H9 (cell line): Measurements from ENCODE around the gene CDK5R1. TPM values are rescaled to one million over a fixed set of nuclear protein-coding genes. Genes with fewer than 3 reads are reported as not detected.

ENCODE experiments used
- DNase-seq: peaks from one replicate; pipeline ENCODE4 v3.0.0-alpha.2; 2017
- H2AFZ ChIP-seq: one replicate; pipeline ENCODE4 v1.6.1; 2013; ENCODE audit warnings: mild to moderate bottlenecking, low read length, control low read depth, moderate library complexity
- H2AK5ac ChIP-seq: 2 replicates; pipeline ENCODE4 v1.6.1; 2013; ENCODE audit warnings: low read length, control low read depth, mixed read lengths; ENCODE audit not compliant: insufficient read length
- H2BK120ac ChIP-seq: one replicate; pipeline ENCODE4 v1.6.1; 2013; ENCODE audit warnings: low read depth, mild to moderate bottlenecking, low read length, control low read depth, inconsistent platforms; ENCODE audit not compliant: poor library complexity, severe bottlenecking
- H2BK12ac ChIP-seq: 2 replicates; pipeline ENCODE4 v1.6.1; 2013; ENCODE audit warnings: low read length, control low read depth, mixed read lengths, low read depth; ENCODE audit not compliant: insufficient read length
- H2BK15ac ChIP-seq: 2 replicates; pipeline ENCODE4 v1.6.1; 2013; ENCODE audit warnings: low read depth, low read length, control low read depth
- H2BK20ac ChIP-seq: one replicate; pipeline ENCODE4 v1.6.1; 2013; ENCODE audit warnings: low read depth, mild to moderate bottlenecking, low read length, control low read depth, inconsistent platforms; ENCODE audit not compliant: poor library complexity, severe bottlenecking
- H2BK5ac ChIP-seq: 2 replicates; pipeline ENCODE4 v1.6.1; 2013; ENCODE audit warnings: low read length, control low read depth, mixed read lengths; ENCODE audit not compliant: insufficient read length
- H3K14ac ChIP-seq: 2 replicates; pipeline ENCODE4 v1.6.1; 2013; ENCODE audit warnings: low read length, control low read depth; ENCODE audit not compliant: insufficient read depth
- H3K18ac ChIP-seq: 2 replicates; pipeline ENCODE4 v1.6.1; 2013; ENCODE audit warnings: low read depth, mild to moderate bottlenecking, mixed read lengths, low read length, control low read depth; ENCODE audit not compliant: insufficient read length
- H3K23ac ChIP-seq: 2 replicates; pipeline ENCODE4 v1.6.1; 2013; ENCODE audit warnings: low read length, control low read depth, mixed read lengths, low read depth; ENCODE audit not compliant: insufficient read length
- H3K23me2 ChIP-seq: 2 replicates; pipeline ENCODE4 v1.6.1; 2013; ENCODE audit warnings: low read depth, mild to moderate bottlenecking, mixed read lengths, low read length, control low read depth; ENCODE audit not compliant: insufficient read length, poor library complexity, severe bottlenecking
- H3K27ac ChIP-seq: 2 replicates; pipeline ENCODE4 v1.5.1; 2013; ENCODE audit warnings: low read length, control low read depth, mixed read lengths, low read depth; ENCODE audit not compliant: insufficient read length
- H3K27me3 ChIP-seq: 2 replicates; pipeline ENCODE4 v1.6.1; 2013; ENCODE audit warnings: low read length, control low read depth, inconsistent platforms; ENCODE audit not compliant: insufficient read depth
- H3K4ac ChIP-seq: 2 replicates; pipeline ENCODE4 v1.6.1; 2013; ENCODE audit warnings: low read depth, mild to moderate bottlenecking, control low read depth, inconsistent platforms, low read length, moderate library complexity
- H3K4me1 ChIP-seq: 2 replicates; pipeline ENCODE4 v1.6.1; 2013; ENCODE audit warnings: low read length, control low read depth, inconsistent platforms; ENCODE audit not compliant: insufficient read depth
- H3K4me2 ChIP-seq: 2 replicates; pipeline ENCODE4 v1.6.1; 2013; ENCODE audit warnings: low read length, control low read depth, mixed read lengths; ENCODE audit not compliant: insufficient read length, insufficient read depth
- H3K56ac ChIP-seq: 2 replicates; pipeline ENCODE4 v1.6.1; 2013; ENCODE audit warnings: low read depth, mild to moderate bottlenecking, mixed read lengths, low read length, control low read depth; ENCODE audit not compliant: insufficient read length
- H3K79me1 ChIP-seq: 2 replicates; pipeline ENCODE4 v1.6.1; 2013; ENCODE audit warnings: low read depth, mild to moderate bottlenecking, moderate library complexity, low read length, control low read depth, inconsistent platforms; ENCODE audit not compliant: insufficient read depth, poor library complexity, severe bottlenecking
- H3K79me2 ChIP-seq: 2 replicates; pipeline ENCODE4 v1.6.1; 2013; ENCODE audit warnings: low read length, control low read depth, inconsistent platforms; ENCODE audit not compliant: insufficient read depth
- H3K9ac ChIP-seq: 2 replicates; pipeline ENCODE4 v1.6.1; 2013; ENCODE audit warnings: low read length, control low read depth, mixed read lengths; ENCODE audit not compliant: insufficient read length; ENCODE audit errors: extremely low read depth
- H3K9me3 ChIP-seq: one replicate; pipeline ENCODE4 v1.6.1; 2013; ENCODE audit warnings: low read depth, low read length, inconsistent platforms; ENCODE audit not compliant: control insufficient read depth
- H3T11ph ChIP-seq: one replicate; pipeline ENCODE4 v1.6.1; 2013; ENCODE audit warnings: mild to moderate bottlenecking, low read length, control low read depth, inconsistent platforms
- H4K20me1 ChIP-seq: one replicate; pipeline ENCODE4 v1.6.1; 2013; ENCODE audit not compliant: control insufficient read depth, insufficient read length, insufficient read depth
- H4K5ac ChIP-seq: 2 replicates; pipeline ENCODE4 v1.6.1; 2013; ENCODE audit warnings: low read depth, mild to moderate bottlenecking, mixed read lengths, low read length, control low read depth; ENCODE audit not compliant: insufficient read length
- H4K8ac ChIP-seq: replicated peaks from 2 replicates; pipeline ENCODE4 v1.6.1; 2013; ENCODE audit warnings: low read length, control low read depth, mixed read lengths, low read depth; ENCODE audit not compliant: insufficient read length
- H4K91ac ChIP-seq: 2 replicates; pipeline ENCODE4 v1.6.1; 2013; ENCODE audit warnings: low read depth, mild to moderate bottlenecking, moderate library complexity, mixed read lengths, low read length, control low read depth; ENCODE audit not compliant: insufficient read length
- H3K27ac Mint-ChIP-seq, 3 experiments: 2 replicates in 2 of 3; 3 replicates in 1 of 3; pipeline ENCODE4 v1.8.0; 2020 to 2021; ENCODE audit warnings: mixed read lengths in 3 of 3, mild to moderate bottlenecking in 1 of 3, moderate library complexity in 1 of 3
- H3K27me3 Mint-ChIP-seq: 2 replicates; pipeline ENCODE4 v1.8.0; 2021; ENCODE audit warnings: low read depth, mild to moderate bottlenecking, moderate library complexity, mixed read lengths
- H3K36me3 Mint-ChIP-seq, 3 experiments: 2 replicates in 2 of 3; 3 replicates in 1 of 3; pipeline ENCODE4 v1.8.0; 2020 to 2021; ENCODE audit warnings: low read depth in 3 of 3, mixed read lengths in 3 of 3; ENCODE audit not compliant: insufficient read depth in 1 of 3
- H3K4me1 Mint-ChIP-seq, 2 experiments: 2 replicates each; pipeline ENCODE4 v1.8.0; 2020; ENCODE audit warnings: mixed read lengths in 2 of 2
- H3K4me3 Mint-ChIP-seq, 2 experiments: 2 replicates in 1 of 2; 3 replicates in 1 of 2; pipeline ENCODE4 v1.8.0; 2020 to 2021; ENCODE audit warnings: mild to moderate bottlenecking in 2 of 2, mixed read lengths in 2 of 2, moderate library complexity in 1 of 2
- H3K9me3 Mint-ChIP-seq, 2 experiments: 2 replicates in 1 of 2; 3 replicates in 1 of 2; pipeline ENCODE4 v1.8.0; 2020; ENCODE audit warnings: mild to moderate bottlenecking in 2 of 2, mixed read lengths in 2 of 2, moderate library complexity in 1 of 2
- WGBS: extraction: QIAGEN DNeasy Blood & Tissue Kit; methylation state at CpG from one replicate; pipeline ENCODE4 v1.1.7; 2013; ENCODE audit warnings: missing lambda C conversion rate, low lambda C conversion rate, mixed read lengths; ENCODE audit not compliant: insufficient read length; ENCODE audit errors: extremely low coverage; 5-methylcytosine and 5-hydroxymethylcytosine counted together
- total RNA-seq: library from RNA; stranded (reverse); gene quantifications from 2 replicates; pipeline ENCODE4 v1.2.1, GENCODE V29; 2021
- TF ChIP-seq, protein P1 (sequence below): fragments of 200-600 bp; sonication (generic); conservative IDR thresholded peaks from 3 replicates; pipeline ENCODE4 v1.8.0; 2021; ENCODE audit warnings: antibody characterized with exemption, mild to moderate bottlenecking

The CDK5R1 gene
- total RNA-seq, 1 experiment from 2014 or later, result 11.4 TPM

DNA sequence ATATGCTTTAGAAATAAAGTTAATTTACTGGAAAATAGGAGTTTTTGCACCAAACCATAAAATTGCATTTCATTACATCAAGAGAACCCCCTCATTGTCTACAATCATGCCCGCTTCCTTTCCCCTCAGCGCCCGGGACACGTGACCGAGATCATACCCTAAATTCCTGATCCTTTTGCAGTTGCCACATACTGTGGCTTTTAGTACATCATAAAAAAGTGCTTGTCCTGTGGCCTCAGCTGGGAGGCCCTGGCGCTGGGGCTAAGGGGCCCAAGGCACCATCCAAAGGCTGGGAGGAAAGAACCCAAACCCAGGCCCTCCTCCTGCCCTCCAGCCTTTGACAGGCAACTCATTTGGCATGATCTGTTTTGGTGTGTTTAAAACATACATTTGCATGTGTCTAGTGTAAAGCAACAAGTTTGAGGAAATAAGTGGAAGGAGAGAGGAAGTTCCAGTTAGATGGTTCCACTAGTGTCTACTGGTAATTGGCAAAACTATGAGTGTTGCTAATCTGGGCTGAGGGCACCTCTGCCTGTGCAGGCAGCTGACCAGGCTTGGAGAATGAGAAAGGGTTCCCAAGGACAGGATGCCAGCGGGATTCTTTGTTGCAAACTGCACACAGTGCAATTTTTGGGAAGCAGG, 6.0 kb downstream of the CDK5R1 start:
- H3K27me3 ChIP-seq, result no peaks in the 10 kb centered on the region
- no peak overlapping the region for H3K4me2 ChIP-seq
- H3K14ac ChIP-seq, result no peak overlapping the region
- H2AFZ ChIP-seq, result no peak overlapping the region
- H3K4me1 ChIP-seq, result peaks cover 5% of the 10 kb centered on the region; the same call in 1 of the 2 replicates
- H3K4ac ChIP-seq, result no peak overlapping the region
- H3K18ac ChIP-seq, result no peak overlapping the region
- no peak overlapping the region for H2BK20ac ChIP-seq
- H3K9ac ChIP-seq, result no peak overlapping the region
- no peaks in the 10 kb centered on the region for H3K79me2 ChIP-seq
- Mint-ChIP-seq H3K9me3 (no peaks in the 10 kb centered on the region), H3K4me3 (no peak overlapping the region), H3K27me3 (no peaks in the 10 kb centered on the region; the same call in 1 of the 2 replicates), H3K36me3 (peaks cover 14 to 25% (median 23%) of the 10 kb centered on the region in 3 experiments), H3K4me1 (peaks cover 39 to 51% of the 10 kb centered on the region in 2 experiments), H3K27ac (peak overlapping the region in 1 of 3 experiments; percentile 50; a peak in 2 of 7 replicates)
- H2AK5ac ChIP-seq, result no peak overlapping the region
- H2BK12ac ChIP-seq, result no peak overlapping the region
- no peak for DNase-seq
- H4K5ac ChIP-seq, result no peak overlapping the region
- H3T11ph ChIP-seq, result no peak overlapping the region
- H4K8ac ChIP-seq, result no peak overlapping the region
- H3K27ac ChIP-seq, result no peak overlapping the region
- H2BK15ac ChIP-seq, result no peak overlapping the region
- no CpG with 5 or more reads among the region's 7 CpGs for WGBS
- no peaks in the 10 kb centered on the region for H4K20me1 ChIP-seq
- H2BK120ac ChIP-seq, result no peak overlapping the region
- no peaks in the 10 kb centered on the region for H3K9me3 ChIP-seq
- peaks cover 4% of the 10 kb centered on the region for H3K23me2 ChIP-seq
- peaks cover 3% of the 10 kb centered on the region for H3K79me1 ChIP-seq
- TF ChIP-seq, protein P1, sequence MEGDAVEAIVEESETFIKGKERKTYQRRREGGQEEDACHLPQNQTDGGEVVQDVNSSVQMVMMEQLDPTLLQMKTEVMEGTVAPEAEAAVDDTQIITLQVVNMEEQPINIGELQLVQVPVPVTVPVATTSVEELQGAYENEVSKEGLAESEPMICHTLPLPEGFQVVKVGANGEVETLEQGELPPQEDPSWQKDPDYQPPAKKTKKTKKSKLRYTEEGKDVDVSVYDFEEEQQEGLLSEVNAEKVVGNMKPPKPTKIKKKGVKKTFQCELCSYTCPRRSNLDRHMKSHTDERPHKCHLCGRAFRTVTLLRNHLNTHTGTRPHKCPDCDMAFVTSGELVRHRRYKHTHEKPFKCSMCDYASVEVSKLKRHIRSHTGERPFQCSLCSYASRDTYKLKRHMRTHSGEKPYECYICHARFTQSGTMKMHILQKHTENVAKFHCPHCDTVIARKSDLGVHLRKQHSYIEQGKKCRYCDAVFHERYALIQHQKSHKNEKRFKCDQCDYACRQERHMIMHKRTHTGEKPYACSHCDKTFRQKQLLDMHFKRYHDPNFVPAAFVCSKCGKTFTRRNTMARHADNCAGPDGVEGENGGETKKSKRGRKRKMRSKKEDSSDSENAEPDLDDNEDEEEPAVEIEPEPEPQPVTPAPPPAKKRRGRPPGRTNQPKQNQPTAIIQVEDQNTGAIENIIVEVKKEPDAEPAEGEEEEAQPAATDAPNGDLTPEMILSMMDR, result no peak
- H3K23ac ChIP-seq, result no peak overlapping the region
- H3K56ac ChIP-seq, result no peak overlapping the region
- H2BK5ac ChIP-seq, result no peak overlapping the region
- no peak overlapping the region for H4K91ac ChIP-seq
